Activated B cell treated with CpG ODN at 0.5 μM for 24 hours (primary cell): ENCODE data around the gene ADARB2. TPM values are rescaled to one million over a fixed set of nuclear protein-coding genes. Genes with fewer than 3 reads are reported as not detected.
"Not testable (repeated sequence)": the region's sequence is repeated elsewhere in the genome, so short reads cannot be mapped to it uniquely, and the experiment has no call there.

ENCODE experiments used
- ATAC-seq: fragments of 200-7000 bp; cut with Tn5 transposase; one replicate; pipeline ENCODE4 v1.10.0; 2021; ENCODE audit warnings: low read depth, mild to moderate bottlenecking, moderate library complexity
- CTCF ChIA-PET: fragments of 350-600 bp; sonication (Branson Sonifier 250); formaldehyde crosslinking; loops from one replicate; lab custom pipeline; 2021; ENCODE audit warnings: antibody characterized with exemption; lab: Charles Lee
- POLR2A ChIA-PET: fragments of 350-600 bp; sonication (Branson Sonifier 250); formaldehyde crosslinking; loops from one replicate; lab custom pipeline; 2021; ENCODE audit warnings: antibody characterized with exemption; lab: Charles Lee
- DNase-seq: peaks from one replicate; pipeline ENCODE4 v3.0.0; 2022
- H3K27ac Mint-ChIP-seq: one replicate; pipeline ENCODE4 v1.8.0; 2020; ENCODE audit warnings: mixed read lengths
- H3K27me3 Mint-ChIP-seq: one replicate; pipeline ENCODE4 v1.8.0; 2021; ENCODE audit warnings: mixed read lengths
- H3K36me3 Mint-ChIP-seq: one replicate; pipeline ENCODE4 v1.8.0; 2021; ENCODE audit warnings: low read depth, mixed read lengths
- H3K4me1 Mint-ChIP-seq: one replicate; pipeline ENCODE4 v1.8.0; 2021; ENCODE audit warnings: mixed read lengths
- H3K4me3 Mint-ChIP-seq: one replicate; pipeline ENCODE4 v1.8.0; 2020; ENCODE audit warnings: mild to moderate bottlenecking, mixed read lengths
- H3K9me3 Mint-ChIP-seq: one replicate; pipeline ENCODE4 v1.8.0; 2020; ENCODE audit warnings: mixed read lengths
- CTCF ChIP-seq: fragments of 200-600 bp; IDR thresholded peaks from one replicate; pipeline ENCODE4 v1.8.0; 2022; ENCODE audit warnings: antibody characterized with exemption, mild to moderate bottlenecking
- intact Hi-C: fragments of 100-400 bp; cut with micrococcal nuclease; formaldehyde crosslinking; loops from one replicate; pipeline ENCODE4 v1.15.1; 2024
- total RNA-seq: library from RNA; stranded (reverse); gene quantifications from 2 replicates; pipeline ENCODE4 v1.2.3, GENCODE V29; 2022

Gene ADARB2
- total RNA-seq, 1 donor from 2014 or later: 0.11 TPM

GRCh38 chr10:1343176-1343575 lies 394.1 kb downstream of the ADARB2 start:
- Mint-ChIP-seq H3K27ac (no peak overlapping the region), H3K9me3 (no peaks in the 10 kb centered on the region), H3K4me1 (no peaks in the 10 kb centered on the region), H3K27me3 (no peaks in the 10 kb centered on the region), H3K4me3 (no peak overlapping the region), H3K36me3 (no peaks in the 10 kb centered on the region)
- TF ChIP-seq CTCF: no peak
- DNase-seq (no peak), ATAC-seq (no peak)
- ChIA-PET CTCF (no interaction called here), POLR2A (no interaction called here)
- intact Hi-C loops: no loop called here

- ATAC-seq, intact Hi-C loops, DNase-seq, H3K4me1 Mint-ChIP-seq, H3K9me3 Mint-ChIP-seq, CTCF ChIA-PET, H3K27ac Mint-ChIP-seq, H3K36me3 Mint-ChIP-seq, POLR2A ChIA-PET, H3K27me3 Mint-ChIP-seq, H3K4me3 Mint-ChIP-seq: not testable (repeated sequence)
Observed at GRCh38 chr10:1341052-1341451, 396.3 kb downstream of the ADARB2 start.

GRCh38 chr10:1339396-1339795 lies 397.9 kb downstream of the ADARB2 start:
- ChIA-PET CTCF (no interaction called here), POLR2A (no interaction called here)
- no peaks in the 10 kb centered on the region for H3K36me3 Mint-ChIP-seq
- no peak for TF ChIP-seq CTCF
- peaks cover 10% of the 10 kb centered on the region for H3K27me3 Mint-ChIP-seq
- intact Hi-C loops: no loop called here
- no peak overlapping the region for H3K4me3 Mint-ChIP-seq
- H3K27ac Mint-ChIP-seq: no peak overlapping the region
- H3K9me3 Mint-ChIP-seq: no peaks in the 10 kb centered on the region
- DNase-seq: no peak
- no peak for ATAC-seq
- no peaks in the 10 kb centered on the region for H3K4me1 Mint-ChIP-seq

- Mint-ChIP-seq H3K27ac (no peak overlapping the region), H3K9me3 (no peaks in the 10 kb centered on the region), H3K4me3 (no peak overlapping the region), H3K27me3 (peaks cover 19% of the 10 kb centered on the region), H3K36me3 (no peaks in the 10 kb centered on the region), H3K4me1 (no peaks in the 10 kb centered on the region)
- no peak for ATAC-seq
- ChIA-PET POLR2A (no interaction called here), CTCF (no interaction called here)
- no peak for DNase-seq
- intact Hi-C loops: no loop called here
- TF ChIP-seq CTCF: no peak
Observed at GRCh38 chr10:1335642-1336041, 401.7 kb downstream of the ADARB2 start.

- CTCF ChIA-PET: no interaction called here
- DNase-seq: no peak
- Mint-ChIP-seq H3K36me3 (no peaks in the 10 kb centered on the region), H3K27me3 (peaks cover 19% of the 10 kb centered on the region), H3K4me1 (no peaks in the 10 kb centered on the region), H3K27ac (no peak overlapping the region), H3K4me3 (no peak overlapping the region), H3K9me3 (no peaks in the 10 kb centered on the region)
- TF ChIP-seq CTCF: no peak
- POLR2A ChIA-PET: no interaction called here
- no peak for ATAC-seq
- intact Hi-C loops: no loop called here
Observed at GRCh38 chr10:1333981-1334380, 403.3 kb downstream of the ADARB2 start.

GRCh38 chr10:1331560-1331959 lies 405.8 kb downstream of the ADARB2 start:
- no peaks in the 10 kb centered on the region for H3K9me3 Mint-ChIP-seq
- no peak for DNase-seq
- ATAC-seq: no peak
- no peak for TF ChIP-seq CTCF
- H3K4me1 Mint-ChIP-seq: no peaks in the 10 kb centered on the region
- peaks cover 19% of the 10 kb centered on the region for H3K27me3 Mint-ChIP-seq
- no peaks in the 10 kb centered on the region for H3K36me3 Mint-ChIP-seq
- no peak overlapping the region for H3K27ac Mint-ChIP-seq
- CTCF ChIA-PET: no interaction called here
- H3K4me3 Mint-ChIP-seq: no peak overlapping the region
- POLR2A ChIA-PET: no interaction called here
- intact Hi-C loops: no loop called here
